A549 (cell line): ENCODE data around the gene JAZF1. TPM values are rescaled to one million over a fixed set of nuclear protein-coding genes. Genes with fewer than 3 reads are reported as not detected.

Experiments
- ATAC-seq, 2 experiments: fragments of 200-7000 bp in 1 of 2; fragments of >200 bp in 1 of 2; cut with Nextera tagmentation in 1 of 2; cut with Tn5 transposase in 1 of 2; 3 replicates each; pipeline versions ENCODE4 v1.8.0 to v1.9.1; 2018 to 2020; ENCODE audit warnings: mild to moderate bottlenecking in 1 of 2, moderate library complexity in 1 of 2
- CTCF ChIA-PET: fragments of 300-600 bp; sonication (Branson Sonifier 250); formaldehyde crosslinking; extraction: SDS; loops from one replicate; lab custom pipeline; 2021; ENCODE audit warnings: antibody characterized with exemption, inconsistent platforms; lab: Yijun Ruan, JAX
- POLR2A ChIA-PET: fragments of 350-600 bp; formaldehyde crosslinking; extraction: SDS; loops from one replicate; lab custom pipeline; 2021; ENCODE audit warnings: antibody characterized with exemption, inconsistent platforms; lab: Yijun Ruan, JAX
- DNase-seq, 2 experiments: peaks; one replicate each; pipeline versions ENCODE4 v3.0.0 to v3.0.0-alpha.2; 2011 to 2016; ENCODE audit warnings: low read depth in 1 of 2, low spot score in 1 of 2
- FAIRE-seq: peaks from 2 replicates; lab custom pipeline; 2011; peaks lifted over from hg19 to GRCh38; lab: Jason Lieb, UNC
- H3K27ac ChIP-seq, 2 experiments: fragments of >200 bp; sonication (Bioruptor Twin); formaldehyde crosslinking; 3 replicates each; pipeline ENCODE4 v1.5.1; 2016 to 2017
- H3K4me1 ChIP-seq: fragments of >200 bp; sonication (Bioruptor Twin); formaldehyde crosslinking; 3 replicates; pipeline ENCODE4 v1.6.1; 2016
- H3K4me2 ChIP-seq: fragments of >200 bp; sonication (Bioruptor Twin); formaldehyde crosslinking; 3 replicates; pipeline ENCODE4 v1.6.1; 2016
- H3K4me3 ChIP-seq: fragments of >200 bp; sonication (Bioruptor Twin); formaldehyde crosslinking; 3 replicates; pipeline ENCODE4 v1.5.1; 2016
- H3K9me3 ChIP-seq: fragments of >200 bp; sonication (Bioruptor Twin); formaldehyde crosslinking; 3 replicates; pipeline ENCODE4 v1.6.1; 2016
- BHLHE40 ChIP-seq: IDR thresholded peaks from 2 replicates; pipeline ENCODE4 v1.6.1; 2012; ENCODE audit warnings: low read depth, low read length, inconsistent platforms
- CEBPB ChIP-seq, 2 experiments: fragments of >200 bp in 1 of 2; sonication (Bioruptor Twin) in 1 of 2; formaldehyde crosslinking in 1 of 2; IDR thresholded peaks; 2 replicates each; pipeline ENCODE4 v1.6.1; 2012 to 2016
- CHD2 ChIP-seq: fragments of 150-350 bp; IDR thresholded peaks from 2 replicates; pipeline ENCODE4 v1.6.1; 2014; ENCODE audit warnings: low read length; ENCODE audit not compliant: partially characterized antibody
- CHD4 ChIP-seq: fragments of 200-600 bp; sonication (generic); IDR thresholded peaks from 2 replicates; pipeline ENCODE4 v1.6.1; 2016; ENCODE audit warnings: antibody characterized with exemption, mild to moderate bottlenecking, borderline replicate concordance
- EHMT2 ChIP-seq: fragments of 200-600 bp; sonication (generic); IDR thresholded peaks from 2 replicates; pipeline ENCODE4 v1.6.1; 2016; ENCODE audit warnings: antibody characterized with exemption, low read depth, mild to moderate bottlenecking, moderate library complexity
- ESRRA ChIP-seq: fragments of 150-350 bp; IDR thresholded peaks from 2 replicates; pipeline ENCODE4 v1.6.1; 2014; ENCODE audit warnings: mild to moderate bottlenecking, low read length, borderline replicate concordance
- FOSB ChIP-seq: fragments of 250-450 bp; sonication (Bioruptor Pico); IDR thresholded peaks from 2 replicates; pipeline ENCODE4 v1.5.0; 2020; ENCODE audit warnings: mild to moderate bottlenecking, moderate library complexity
- FOXS1 ChIP-seq: fragments of 250-450 bp; sonication (Bioruptor Pico); IDR thresholded peaks from 2 replicates; pipeline ENCODE4 v1.5.0; 2020; ENCODE audit warnings: mild to moderate bottlenecking, moderate library complexity
- HMGXB4 ChIP-seq: fragments of 250-450 bp; sonication (Bioruptor Pico); IDR thresholded peaks from 2 replicates; pipeline ENCODE4 v1.5.0; 2021; ENCODE audit warnings: mild to moderate bottlenecking, moderate library complexity, borderline replicate concordance
- HOXB13 ChIP-seq: fragments of 250-450 bp; sonication (Bioruptor Pico); IDR thresholded peaks from 2 replicates; pipeline ENCODE4 v1.5.0; 2020; ENCODE audit warnings: low read depth, mild to moderate bottlenecking, moderate library complexity
- JUN ChIP-seq, 2 experiments: fragments of >200 bp; sonication (Bioruptor Twin); formaldehyde crosslinking; IDR thresholded peaks; 2 replicates in 1 of 2; 3 replicates in 1 of 2; pipeline ENCODE4 v1.6.1; 2016 to 2017
- JUNB ChIP-seq: fragments of >200 bp; sonication (Bioruptor Twin); formaldehyde crosslinking; IDR thresholded peaks from 2 replicates; pipeline ENCODE4 v1.6.1; 2016
- KDM5A ChIP-seq: fragments of 200-600 bp; sonication (generic); IDR thresholded peaks from 2 replicates; pipeline ENCODE4 v1.6.1; 2016; ENCODE audit warnings: antibody characterized with exemption, mild to moderate bottlenecking
- MYC ChIP-seq: IDR thresholded peaks from 2 replicates; pipeline ENCODE4 v1.6.1; 2012; ENCODE audit warnings: mild to moderate bottlenecking, inconsistent platforms, low read length, improper control_type of control experiment, borderline replicate concordance
- NFE2L2 ChIP-seq: fragments of 150-350 bp; conservative IDR thresholded peaks from 2 replicates; pipeline ENCODE4 v1.6.1; 2014; ENCODE audit warnings: low read length
- NPAS2 ChIP-seq: fragments of 250-450 bp; sonication (Bioruptor Pico); IDR thresholded peaks from 2 replicates; pipeline ENCODE4 v1.8.0; 2022; ENCODE audit warnings: mild to moderate bottlenecking, moderate library complexity, borderline replicate concordance
- NR3C1 ChIP-seq: fragments of >200 bp; sonication (Bioruptor Twin); formaldehyde crosslinking; IDR thresholded peaks from 3 replicates; pipeline ENCODE4 v1.6.1; 2017
- PBX3 ChIP-seq: IDR thresholded peaks from 2 replicates; pipeline ENCODE4 v1.6.1; 2012
- PHF8 ChIP-seq: fragments of 200-600 bp; sonication (generic); IDR thresholded peaks from 2 replicates; pipeline ENCODE4 v1.6.1; 2016; ENCODE audit warnings: low read depth, mild to moderate bottlenecking, antibody characterized with exemption, moderate library complexity, borderline replicate concordance
- RARB ChIP-seq: fragments of 250-450 bp; sonication (Bioruptor Pico); IDR thresholded peaks from 2 replicates; pipeline ENCODE4 v1.8.0; 2021; ENCODE audit warnings: mild to moderate bottlenecking, moderate library complexity
- REST ChIP-seq: fragments of 200-600 bp; sonication (generic); IDR thresholded peaks from 2 replicates; pipeline ENCODE4 v1.6.1; 2016; ENCODE audit warnings: antibody characterized with exemption, mild to moderate bottlenecking, moderate library complexity
- RFX5 ChIP-seq: fragments of 450-650 bp; IDR thresholded peaks from 2 replicates; pipeline ENCODE4 v1.7.1; 2014; ENCODE audit warnings: antibody characterized with exemption, mild to moderate bottlenecking, moderate library complexity
- SREBF2 ChIP-seq: fragments of 450-650 bp; IDR thresholded peaks from 2 replicates; pipeline ENCODE4 v1.6.1; 2014; ENCODE audit warnings: mild to moderate bottlenecking, moderate library complexity
- TFCP2L1 ChIP-seq: fragments of 250-450 bp; sonication (Bioruptor Pico); IDR thresholded peaks from 2 replicates; pipeline ENCODE4 v1.5.0; 2021; ENCODE audit warnings: mild to moderate bottlenecking
- ZFP36 ChIP-seq: fragments of 450-650 bp; IDR thresholded peaks from 2 replicates; pipeline ENCODE4 v1.6.1; 2014; ENCODE audit warnings: borderline replicate concordance; ENCODE audit not compliant: partially characterized antibody
- ZSCAN20 ChIP-seq: fragments of 250-450 bp; sonication (Bioruptor Pico); IDR thresholded peaks from 2 replicates; pipeline ENCODE4 v1.8.0; 2022; ENCODE audit warnings: mild to moderate bottlenecking, moderate library complexity
- WGBS: methylation state at CpG from one replicate; pipeline ENCODE4 v1.1.6; 2017; ENCODE audit errors: missing lambda C conversion rate; 5-methylcytosine and 5-hydroxymethylcytosine counted together
- polyA plus RNA-seq, 4 experiments: library from polyadenylated mRNA; depleted of rRNA in 3 of 4; stranded (reverse); fragments of >200 nt; fragmentation: RNase III in 1 of 4; extraction: RNeasy Plus Mini Kit Qiagen cat#74134 plus additional on column Dnase treatment in 1 of 4; gene quantifications; 2 replicates in 3 of 4; 3 replicates in 1 of 4; pipeline ENCODE4 v1.2.3, GENCODE V29; 2011 to 2017

JAZF1 gene
- polyA plus RNA-seq, 2 of the 4 experiments (the other 2 are of a cell fraction), result 1.9 to 2.8 TPM

- DNase-seq (no peak), ATAC-seq (no peak), FAIRE-seq (no peak)
- TF ChIP-seq SREBF2, result no peak
- no peak for TF ChIP-seq CEBPB (IDR thresholded peaks at IDR 0.05)
- TF ChIP-seq PHF8, result no peak
- TF ChIP-seq KDM5A, result no peak
- TF ChIP-seq HOXB13 (CRISPR knock-in tag), result no peak
- no peak for TF ChIP-seq CHD2
- TF ChIP-seq NFE2L2, result no peak
- no peak for TF ChIP-seq REST
- no peak for TF ChIP-seq CHD4
- no peak for TF ChIP-seq ESRRA
- TF ChIP-seq EHMT2, result no peak
- no peak for TF ChIP-seq RFX5
- TF ChIP-seq JUNB, result no peak
- no peak for TF ChIP-seq FOSB (CRISPR knock-in tag)
- no peak for TF ChIP-seq JUN (IDR thresholded peaks at IDR 0.05)
- TF ChIP-seq NR3C1, result no peak
- no peak for TF ChIP-seq FOXS1
- TF ChIP-seq BHLHE40, result no peak
- POLR2A ChIA-PET, result no interaction called here
- no peaks in the 10 kb centered on the region for H3K9me3 ChIP-seq
- H3K4me1 ChIP-seq, result no peaks in the 10 kb centered on the region
- H3K27ac ChIP-seq, result no peak overlapping the region
- H3K4me3 ChIP-seq, result no peak overlapping the region
- CTCF ChIA-PET, result interaction anchor here (0.7 to 2.3 kb wide), 5 partner anchors 28 to 255 kb away, joined by 3 to 8 read pairs (median 3); no protein-coding TSS in a partner anchor
- WGBS, result 82% methylated on average over 18 of the region's 18 CpGs
- no peak overlapping the region for H3K4me2 ChIP-seq
Measured at GRCh38 chr7:27840760-27841364, 339.7 kb downstream of the JAZF1 start.

- CTCF ChIA-PET, result interaction anchor here (0.7 to 2.3 kb wide), 5 partner anchors 28 to 256 kb away, joined by 3 to 8 read pairs (median 3); no protein-coding TSS in a partner anchor
- WGBS, result 94% methylated on average over 8 of the region's 8 CpGs
- ATAC-seq (no peak), FAIRE-seq (no peak), DNase-seq (no peak)
- POLR2A ChIA-PET, result no interaction called here
- no peak for TF ChIP-seq ZSCAN20 (CRISPR knock-in tag)
- no peak for TF ChIP-seq RFX5
- no peak for TF ChIP-seq RARB
- no peak for TF ChIP-seq ZFP36
- TF ChIP-seq PBX3, result no peak
- TF ChIP-seq HMGXB4 (CRISPR knock-in tag), result no peak
- no peak for TF ChIP-seq NPAS2 (CRISPR knock-in tag)
- TF ChIP-seq FOXS1, result no peak
- no peak for TF ChIP-seq HOXB13 (CRISPR knock-in tag)
- no peak for TF ChIP-seq MYC
- no peak for TF ChIP-seq TFCP2L1 (CRISPR knock-in tag)
- no peak overlapping the region for H3K27ac ChIP-seq
- no peaks in the 10 kb centered on the region for H3K9me3 ChIP-seq
- H3K4me3 ChIP-seq, result no peak overlapping the region
- H3K4me1 ChIP-seq, result no peaks in the 10 kb centered on the region
- no peak overlapping the region for H3K4me2 ChIP-seq
Measured at GRCh38 chr7:27840313-27840712, 340.3 kb downstream of the JAZF1 start.
